Measurements from ENCODE around the gene GTSF1L.
"Not testable (repeated sequence)": the region's sequence is repeated elsewhere in the genome, so short reads cannot be mapped to it uniquely, and the experiment has no call there.

GTSF1L gene

GRCh38 chr20:43726811-43727338, at the start of gene GTSF1L:
TSS of gene GTSF1L (minus strand) at chr20:43727002. CDS start at chr20:43726694, 308 bp downstream.
- DNase-seq (ENCODE audit: low spot score): no peak

GRCh38 chr20:43774754-43775153, 48.0 kb upstream of the GTSF1L start:
- DNase-seq (ENCODE audit: low spot score): no peak

- DNase-seq (ENCODE audit: low spot score): no peak
Observed at GRCh38 chr20:43771503-43772190, 44.8 kb upstream of the GTSF1L start.

- no peak for DNase-seq (ENCODE audit: low spot score)
Observed at GRCh38 chr20:43770342-43770741, 43.5 kb upstream of the GTSF1L start.

GRCh38 chr20:43767686-43768474, 41.1 kb upstream of the GTSF1L start:
- no peak for DNase-seq (ENCODE audit: low spot score)

GRCh38 chr20:43766917-43767316, 40.1 kb upstream of the GTSF1L start:
- DNase-seq (ENCODE audit: low spot score): no peak

GRCh38 chr20:43766385-43766784, 39.6 kb upstream of the GTSF1L start:
- no peak for DNase-seq (ENCODE audit: low spot score)

- no peak for DNase-seq (ENCODE audit: low spot score)
Observed at GRCh38 chr20:43765916-43766315, 39.1 kb upstream of the GTSF1L start.

- no peak for DNase-seq (ENCODE audit: low spot score)
Observed at GRCh38 chr20:43762911-43763310, 36.1 kb upstream of the GTSF1L start.

GRCh38 chr20:43761386-43762340, 34.9 kb upstream of the GTSF1L start:
- no peak for DNase-seq (ENCODE audit: low spot score)

GRCh38 chr20:43757888-43758287, 31.1 kb upstream of the GTSF1L start:
- not testable (repeated sequence) for DNase-seq (ENCODE audit: low spot score)

- DNase-seq (ENCODE audit: low spot score): no peak
Observed at GRCh38 chr20:43755851-43756250, 29.0 kb upstream of the GTSF1L start.

- no peak for DNase-seq (ENCODE audit: low spot score)
Observed at GRCh38 chr20:43755390-43755789, 28.6 kb upstream of the GTSF1L start.

GRCh38 chr20:43752561-43753301, 25.9 kb upstream of the GTSF1L start:
- peak; percentile 24 for DNase-seq (ENCODE audit: low spot score)

- no peak for DNase-seq (ENCODE audit: low spot score)
Observed at GRCh38 chr20:43752051-43752360, 25.2 kb upstream of the GTSF1L start.

- DNase-seq (ENCODE audit: low spot score): peak; percentile 46
Observed at GRCh38 chr20:43751167-43752050, 24.6 kb upstream of the GTSF1L start.

GRCh38 chr20:43750774-43751166, 24.0 kb upstream of the GTSF1L start:
- DNase-seq (ENCODE audit: low spot score): no peak

GRCh38 chr20:43749734-43750294, 23.0 kb upstream of the GTSF1L start:
- DNase-seq (ENCODE audit: low spot score): peak; percentile 87

GRCh38 chr20:43748274-43748673, 21.5 kb upstream of the GTSF1L start:
- DNase-seq (ENCODE audit: low spot score): no peak
